Hepatocyte (in vitro differentiated cells): ENCODE measurements around the gene SBF2.

Experiments
- CTCF ChIP-seq: fragments of 200-600 bp; sonication (generic); IDR thresholded peaks from 2 replicates; pipeline ENCODE4 v1.5.1; 2016; ENCODE audit warnings: antibody characterized with exemption, mild to moderate bottlenecking; ENCODE audit not compliant: poor library complexity
- EZH2 ChIP-seq: fragments of 200-600 bp; sonication (generic); IDR thresholded peaks from 2 replicates; pipeline ENCODE4 v1.6.1; 2016; ENCODE audit warnings: antibody characterized with exemption, mild to moderate bottlenecking, borderline replicate concordance

- TF ChIP-seq EZH2 (no peak), CTCF (no peak)
Measured at GRCh38 chr11:10158461-10158860, 135.6 kb downstream of the SBF2 start.
